Left ventricle myocardium inferior (tissue), 1 donor: ENCODE data around the gene MARCHF4. TPM values are rescaled to one million over a fixed set of nuclear protein-coding genes. Genes with fewer than 3 reads are reported as not detected.

Experiments
- DNase-seq: peaks from one replicate; pipeline ENCODE4 v3.0.0-alpha.2; 2020
- H3K27ac ChIP-seq: fragments of 200-600 bp; replicated peaks from 2 replicates; pipeline ENCODE4 v1.8.0; 2021
- H3K27me3 ChIP-seq: fragments of 200-600 bp; 2 replicates; pipeline ENCODE4 v1.8.0; 2021; ENCODE audit warnings: low read depth
- H3K36me3 ChIP-seq: fragments of 200-600 bp; 2 replicates; pipeline ENCODE4 v1.8.0; 2021
- H3K4me1 ChIP-seq: fragments of 200-600 bp; 2 replicates; pipeline ENCODE4 v1.8.0; 2021
- H3K4me3 ChIP-seq: fragments of 200-600 bp; 2 replicates; pipeline ENCODE4 v1.8.0; 2021; ENCODE audit warnings: mild to moderate bottlenecking, moderate library complexity
- H3K9me3 ChIP-seq: fragments of 200-600 bp; replicated peaks from 2 replicates; pipeline ENCODE4 v1.8.0; 2021
- intact Hi-C: fragments of 100-400 bp; cut with micrococcal nuclease; formaldehyde crosslinking; loops from one replicate; pipeline ENCODE4 v1.11.0; 2022
- total RNA-seq: library from RNA; stranded (reverse); fragmentation: NEBNext Ultra II Directional; extraction: Animal tissue kit (Norgen Biotek cat#: 25700); gene quantifications from one replicate; pipeline ENCODE4 v1.2.1, GENCODE V29; 2021
- TF ChIP-seq, protein P1 (sequence below): fragments of 200-600 bp; IDR thresholded peaks from 2 replicates; pipeline ENCODE4 v1.8.0; 2021; ENCODE audit warnings: antibody characterized with exemption, mild to moderate bottlenecking, borderline replicate concordance
- donor health status: DM: no; HTN: yes; CAD: no; lungs with severe emphysema.

MARCHF4 gene
- total RNA-seq, 1 donor from 2014 or later, result 0.08 TPM

DNA sequence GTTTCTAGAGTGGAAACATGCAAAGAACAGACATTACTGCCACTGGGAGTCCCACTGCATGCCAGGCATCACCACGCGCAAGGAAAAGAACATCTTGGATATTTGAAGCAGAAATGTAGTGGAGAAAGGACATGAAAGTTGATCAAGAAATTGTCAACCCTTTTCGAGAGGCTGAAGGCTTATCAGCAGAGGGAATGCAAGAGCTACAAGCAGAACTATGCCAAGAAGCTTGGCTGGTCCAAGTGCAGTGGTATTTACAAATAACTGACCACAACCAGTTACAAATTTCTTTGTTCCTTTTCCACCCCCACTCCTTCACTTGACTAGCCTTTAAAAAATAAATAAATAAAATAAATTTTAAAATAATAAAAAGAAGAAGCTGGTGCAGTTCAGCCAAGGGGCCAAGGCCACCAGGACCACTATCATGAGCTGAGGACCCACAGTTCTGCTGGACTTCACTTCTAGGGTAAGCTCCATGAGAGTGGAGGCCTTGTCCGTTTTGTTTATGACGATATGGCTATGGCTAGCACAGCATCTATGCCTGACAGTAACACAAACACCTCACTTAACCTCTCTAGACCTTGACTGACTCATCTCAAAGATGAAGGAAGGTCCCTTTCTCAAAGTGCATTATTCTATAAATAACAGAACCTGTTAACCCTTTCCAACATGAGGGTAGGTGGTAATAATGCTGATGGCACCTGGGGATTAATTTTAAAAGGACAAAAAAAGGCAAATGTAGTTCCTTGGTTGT, 20.9 kb downstream of the MARCHF4 start:
- TF ChIP-seq, protein P1, sequence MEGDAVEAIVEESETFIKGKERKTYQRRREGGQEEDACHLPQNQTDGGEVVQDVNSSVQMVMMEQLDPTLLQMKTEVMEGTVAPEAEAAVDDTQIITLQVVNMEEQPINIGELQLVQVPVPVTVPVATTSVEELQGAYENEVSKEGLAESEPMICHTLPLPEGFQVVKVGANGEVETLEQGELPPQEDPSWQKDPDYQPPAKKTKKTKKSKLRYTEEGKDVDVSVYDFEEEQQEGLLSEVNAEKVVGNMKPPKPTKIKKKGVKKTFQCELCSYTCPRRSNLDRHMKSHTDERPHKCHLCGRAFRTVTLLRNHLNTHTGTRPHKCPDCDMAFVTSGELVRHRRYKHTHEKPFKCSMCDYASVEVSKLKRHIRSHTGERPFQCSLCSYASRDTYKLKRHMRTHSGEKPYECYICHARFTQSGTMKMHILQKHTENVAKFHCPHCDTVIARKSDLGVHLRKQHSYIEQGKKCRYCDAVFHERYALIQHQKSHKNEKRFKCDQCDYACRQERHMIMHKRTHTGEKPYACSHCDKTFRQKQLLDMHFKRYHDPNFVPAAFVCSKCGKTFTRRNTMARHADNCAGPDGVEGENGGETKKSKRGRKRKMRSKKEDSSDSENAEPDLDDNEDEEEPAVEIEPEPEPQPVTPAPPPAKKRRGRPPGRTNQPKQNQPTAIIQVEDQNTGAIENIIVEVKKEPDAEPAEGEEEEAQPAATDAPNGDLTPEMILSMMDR, result no peak
- intact Hi-C loops, result no loop called here
- H3K9me3 ChIP-seq, result no peaks in the 10 kb centered on the region
- peaks cover 2% of the 10 kb centered on the region for H3K27me3 ChIP-seq
- DNase-seq, result no peak
- H3K27ac ChIP-seq, result no peak overlapping the region
- H3K4me1 ChIP-seq, result no peaks in the 10 kb centered on the region
- H3K4me3 ChIP-seq, result no peak overlapping the region
- no peaks in the 10 kb centered on the region for H3K36me3 ChIP-seq

DNA sequence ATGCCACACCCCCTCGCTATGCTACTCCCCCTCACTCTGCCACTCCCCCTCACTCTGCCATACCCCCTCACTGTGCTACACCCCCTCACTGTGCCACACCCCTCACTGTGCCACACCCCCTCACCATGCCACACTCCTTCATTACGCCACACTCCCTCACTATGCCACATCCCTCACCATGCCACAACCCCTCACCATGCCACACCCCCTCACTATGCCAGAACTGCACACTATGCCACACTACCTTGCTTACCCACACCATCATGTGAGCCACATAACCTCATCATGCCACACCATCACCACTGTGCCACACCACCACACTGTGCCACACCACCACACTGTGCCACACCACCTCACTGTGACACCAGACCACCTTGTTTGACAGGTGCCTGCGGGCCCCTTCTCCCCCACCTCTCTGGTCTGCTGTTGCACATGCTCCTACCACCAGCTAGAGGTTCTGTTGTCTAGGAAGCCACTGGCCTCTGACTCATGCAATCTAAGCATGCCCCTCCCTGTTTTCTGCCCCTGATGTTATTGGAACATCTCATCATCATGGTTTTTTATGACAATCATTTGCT, 22.0 kb downstream of the MARCHF4 start:
- Histone ChIP-seq H3K27ac (no peak overlapping the region), H3K27me3 (peaks cover 12% of the 10 kb centered on the region), H3K36me3 (no peaks in the 10 kb centered on the region), H3K4me1 (no peaks in the 10 kb centered on the region), H3K4me3 (no peak overlapping the region), H3K9me3 (no peaks in the 10 kb centered on the region)
- intact Hi-C loops, result no loop called here
- TF ChIP-seq, protein P1, result no peak
- DNase-seq, result no peak

DNA sequence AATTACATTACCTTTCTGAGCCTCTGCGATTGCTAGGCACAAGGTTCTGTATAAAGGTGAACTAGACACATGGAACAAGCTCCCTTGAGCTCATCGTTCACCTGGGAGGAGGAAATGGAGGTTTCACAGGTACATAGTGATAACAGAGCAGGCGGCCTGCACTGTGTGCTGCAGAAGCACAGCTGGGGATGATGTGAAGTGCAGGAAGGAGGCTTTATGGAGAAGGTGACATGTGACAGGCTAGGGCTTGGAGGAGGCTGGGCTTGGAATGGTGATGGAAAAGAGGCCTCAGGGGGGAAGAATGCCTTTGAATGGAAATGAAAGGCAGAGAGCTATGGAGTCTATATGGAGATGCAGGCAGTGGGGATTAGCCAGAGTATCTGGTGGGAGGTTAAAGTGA, 22.9 kb downstream of the MARCHF4 start:
- no peak overlapping the region for H3K4me3 ChIP-seq
- peaks cover 12% of the 10 kb centered on the region for H3K27me3 ChIP-seq
- TF ChIP-seq, protein P1, result no peak
- no peak overlapping the region for H3K27ac ChIP-seq
- no peaks in the 10 kb centered on the region for H3K4me1 ChIP-seq
- H3K36me3 ChIP-seq, result no peaks in the 10 kb centered on the region
- DNase-seq, result no peak
- intact Hi-C loops, result no loop called here
- no peaks in the 10 kb centered on the region for H3K9me3 ChIP-seq

DNA sequence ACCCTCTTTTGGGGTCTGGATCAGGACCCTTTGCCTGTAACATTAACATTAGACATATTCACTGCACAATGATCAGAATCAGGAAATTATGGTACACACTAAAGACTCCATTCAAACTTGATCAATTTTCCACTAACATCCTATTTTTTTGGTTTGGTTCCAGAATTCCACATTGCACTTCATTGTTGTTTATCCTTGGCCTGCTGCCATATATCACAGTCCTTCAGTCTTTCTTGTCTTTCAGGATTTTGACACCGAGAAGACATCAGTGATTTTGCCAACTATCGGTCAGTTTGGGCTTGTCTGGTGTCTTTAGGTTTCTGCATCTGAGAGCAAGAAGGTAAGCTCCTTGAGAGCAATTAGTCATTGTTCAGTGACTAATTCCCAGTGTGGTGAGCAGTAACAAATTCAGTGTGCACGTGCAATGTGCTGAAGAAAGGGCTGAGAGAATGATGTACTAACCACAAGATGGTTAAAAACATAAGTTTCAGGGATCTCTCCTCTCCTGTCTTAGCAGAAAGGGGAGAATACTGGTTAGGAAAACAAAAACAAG, 23.5 kb downstream of the MARCHF4 start:
- intact Hi-C loops, result no loop called here
- Histone ChIP-seq H3K4me1 (no peaks in the 10 kb centered on the region), H3K9me3 (no peaks in the 10 kb centered on the region), H3K27ac (no peak overlapping the region), H3K27me3 (peaks cover 12% of the 10 kb centered on the region), H3K4me3 (no peak overlapping the region), H3K36me3 (no peaks in the 10 kb centered on the region)
- TF ChIP-seq, protein P1, result no peak
- no peak for DNase-seq

DNA sequence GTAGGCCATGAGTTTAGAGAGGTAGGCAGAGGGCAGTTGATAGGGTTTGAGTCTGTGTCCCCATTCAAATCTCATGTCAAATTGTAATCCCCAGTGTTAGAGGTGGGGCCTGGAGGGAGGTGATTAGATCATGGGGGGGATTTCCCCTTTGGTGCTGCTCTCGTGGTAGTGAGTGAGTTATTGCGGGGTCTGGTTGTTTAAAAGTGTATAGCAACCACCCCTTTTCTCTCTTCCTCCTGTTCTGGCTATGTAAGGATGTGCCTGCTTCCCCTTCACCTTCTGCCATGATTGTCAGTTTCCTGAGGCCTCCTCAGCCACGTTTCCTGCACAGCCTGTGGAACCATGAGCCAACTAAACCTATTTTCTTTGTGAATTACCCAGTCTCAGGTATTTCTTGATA, 25.5 kb downstream of the MARCHF4 start:
- intact Hi-C loops, result no loop called here
- Histone ChIP-seq H3K4me3 (no peak overlapping the region), H3K27ac (no peak overlapping the region), H3K36me3 (no peaks in the 10 kb centered on the region), H3K27me3 (peaks cover 12% of the 10 kb centered on the region), H3K9me3 (no peaks in the 10 kb centered on the region), H3K4me1 (no peaks in the 10 kb centered on the region)
- TF ChIP-seq, protein P1, result no peak
- DNase-seq, result no peak
